SK-N-SH (cell line): Measurements from ENCODE around the gene CUL7. TPM values are rescaled to one million over a fixed set of nuclear protein-coding genes. Genes with fewer than 3 reads are reported as not detected.
A peak's percentile ranks its signal among the peaks of the same experiment; 100 is the strongest.

Experiments
- CTCF ChIA-PET: fragments of 300-600, 350-600 bp; formaldehyde crosslinking; extraction: SDS; loops from one replicate; lab custom pipeline; 2021; lab: Yijun Ruan, JAX
- POLR2A ChIA-PET: fragments of 350-600 bp; sonication (Branson Sonifier 250); formaldehyde crosslinking; extraction: SDS; loops from one replicate; lab custom pipeline; 2020; ENCODE audit warnings: antibody characterized with exemption, inconsistent platforms; lab: Yijun Ruan, JAX
- DNase-seq: peaks from one replicate; pipeline ENCODE4 v3.0.0; 2012
- H2AFZ ChIP-seq: fragments of 200-600 bp; sonication (generic); 2 replicates; pipeline ENCODE4 v1.8.1; 2016; ENCODE audit warnings: antibody characterized with exemption, mild to moderate bottlenecking, low read depth
- H3F3A ChIP-seq: fragments of 200-600 bp; sonication (generic); replicated peaks from 2 replicates; pipeline ENCODE3; 2016; ENCODE audit warnings: antibody characterized with exemption, mild to moderate bottlenecking; ENCODE audit not compliant: insufficient read depth
- H3K27ac ChIP-seq, 2 experiments: fragments of 200-500 bp in 1 of 2; fragments of 200-600 bp in 1 of 2; sonication (Bioruptor generic) in 1 of 2; sonication (generic), shearing (Covaris generic) in 1 of 2; 2 replicates each; pipeline versions ENCODE4 v1.5.1 to v1.6.1; 2014 to 2016; ENCODE audit warnings: low read depth in 2 of 2, inconsistent platforms in 1 of 2, low read length in 1 of 2, mild to moderate bottlenecking in 1 of 2, mixed read lengths in 1 of 2
- H3K27me3 ChIP-seq: fragments of 200-600 bp; sonication (generic), shearing (Covaris generic); 2 replicates; pipeline ENCODE4 v1.6.1; 2016; ENCODE audit warnings: mixed run types; ENCODE audit not compliant: insufficient read depth
- H3K36me3 ChIP-seq, 2 experiments: fragments of 200-500 bp in 1 of 2; fragments of 200-600 bp in 1 of 2; sonication (Bioruptor generic) in 1 of 2; sonication (generic) in 1 of 2; replicated peaks in 1 of 2; 2 replicates each; pipeline versions ENCODE3 to v1.5.1; 2014 to 2016; ENCODE audit warnings: low read length in 1 of 2, mild to moderate bottlenecking in 1 of 2; ENCODE audit not compliant: insufficient read depth in 2 of 2, control insufficient read depth in 1 of 2
- H3K4me1 ChIP-seq, 2 experiments: fragments of 200-500 bp in 1 of 2; fragments of 200-600 bp in 1 of 2; sonication (Bioruptor generic) in 1 of 2; sonication (generic), shearing (Covaris generic) in 1 of 2; 2 replicates each; pipeline versions ENCODE4 v1.5.1 to v1.6.1; 2014 to 2016; ENCODE audit warnings: low read depth in 1 of 2, low read length in 1 of 2, mixed run types in 1 of 2; ENCODE audit not compliant: insufficient read depth in 2 of 2, control insufficient read depth in 1 of 2
- H3K4me2 ChIP-seq: fragments of 200-600 bp; sonication (generic), shearing (Covaris generic); 2 replicates; pipeline ENCODE4 v1.6.1; 2017; ENCODE audit warnings: mixed run types
- H3K4me3 ChIP-seq, 2 experiments: fragments of 200-500 bp in 1 of 2; fragments of 200-600 bp in 1 of 2; sonication (Bioruptor generic) in 1 of 2; sonication (generic), shearing (Covaris generic) in 1 of 2; 2 replicates each; pipeline versions ENCODE4 v1.5.1 to v1.8.1; 2014 to 2016; ENCODE audit warnings: low read depth in 2 of 2, inconsistent platforms in 1 of 2, low read length in 1 of 2, mild to moderate bottlenecking in 1 of 2, mixed read lengths in 1 of 2, moderate library complexity in 1 of 2
- H3K79me2 ChIP-seq: fragments of 200-600 bp; sonication (generic); 2 replicates; pipeline ENCODE4 v1.8.1; 2017; ENCODE audit warnings: mild to moderate bottlenecking; ENCODE audit not compliant: insufficient read depth
- H3K9ac ChIP-seq: fragments of 200-600 bp; sonication (generic); 2 replicates; pipeline ENCODE4 v1.6.1; 2017; ENCODE audit warnings: mixed run types
- H3K9me2 ChIP-seq: fragments of 200-600 bp; sonication (generic); 2 replicates; pipeline ENCODE4 v1.6.1; 2017; ENCODE audit warnings: mixed run types
- H3K9me3 ChIP-seq: fragments of 200-600 bp; sonication (generic); 2 replicates; pipeline ENCODE4 v1.6.1; 2017; ENCODE audit warnings: mixed run types, mild to moderate bottlenecking, moderate library complexity
- H4K20me1 ChIP-seq: fragments of 200-600 bp; sonication (generic); 2 replicates; pipeline ENCODE4 v1.6.1; 2017; ENCODE audit warnings: mild to moderate bottlenecking, mixed run types; ENCODE audit not compliant: insufficient read depth
- CHD2 ChIP-seq: fragments of 150-350 bp; IDR thresholded peaks from 2 replicates; pipeline ENCODE4 v1.6.1; 2018; ENCODE audit warnings: low read length; ENCODE audit not compliant: partially characterized antibody
- EP300 ChIP-seq, 2 experiments: IDR thresholded peaks; 2 replicates each; pipeline versions ENCODE4 v1.4.0 to v1.6.1; 2012; ENCODE audit warnings: borderline replicate concordance in 1 of 2, low read depth in 1 of 2, low read length in 1 of 2
- EZH2phosphoT487 ChIP-seq: fragments of 200-600 bp; sonication (generic); IDR thresholded peaks from 2 replicates; pipeline ENCODE4 v1.6.1; 2017; ENCODE audit warnings: low read depth, mixed run types, mild to moderate bottlenecking, antibody characterized with exemption, moderate library complexity, borderline replicate concordance
- FOSL2 ChIP-seq: IDR thresholded peaks from 2 replicates; pipeline ENCODE4 v1.4.0; 2012; ENCODE audit warnings: low read depth, mild to moderate bottlenecking, moderate library complexity, borderline replicate concordance
- FOXJ3 ChIP-seq: sonication (generic); formaldehyde crosslinking; IDR thresholded peaks from 2 replicates; pipeline ENCODE4 v1.5.1; 2020; ENCODE audit warnings: mild to moderate bottlenecking, missing genetic modification reagents
- FOXM1 ChIP-seq: IDR thresholded peaks from 2 replicates; pipeline ENCODE4 v1.4.0; 2012; ENCODE audit warnings: low read depth, mild to moderate bottlenecking
- GATA2 ChIP-seq: sonication (generic); formaldehyde crosslinking; IDR thresholded peaks from 2 replicates; pipeline ENCODE4 v1.5.0; 2020; ENCODE audit warnings: mild to moderate bottlenecking, missing genetic modification reagents
- MAX ChIP-seq: IDR thresholded peaks from 2 replicates; pipeline ENCODE4 v1.4.0; 2012; ENCODE audit warnings: low read depth
- MEF2A ChIP-seq: IDR thresholded peaks from 2 replicates; pipeline ENCODE4 v1.4.0; 2012; ENCODE audit warnings: low read depth, borderline replicate concordance
- MXI1 ChIP-seq: IDR thresholded peaks from 2 replicates; pipeline ENCODE4 v1.6.1; 2012; ENCODE audit warnings: mild to moderate bottlenecking, low read depth, low read length, improper control_type of control experiment
- NFIC ChIP-seq: IDR thresholded peaks from 2 replicates; pipeline ENCODE4 v1.4.0; 2012; ENCODE audit warnings: borderline replicate concordance
- NRF1 ChIP-seq: IDR thresholded peaks from 2 replicates; pipeline ENCODE4 v1.6.1; 2012; ENCODE audit warnings: low read depth, mild to moderate bottlenecking, low read length
- POLR2AphosphoS5 ChIP-seq: IDR thresholded peaks from 2 replicates; pipeline ENCODE4 v1.6.1; 2012; ENCODE audit warnings: low read depth, low read length
- RXRA ChIP-seq: IDR thresholded peaks from 2 replicates; pipeline ENCODE4 v1.4.0; 2012; ENCODE audit warnings: low read depth, mild to moderate bottlenecking, borderline replicate concordance
- TCF12 ChIP-seq: IDR thresholded peaks from 2 replicates; pipeline ENCODE4 v1.4.0; 2012
- TEAD4 ChIP-seq: IDR thresholded peaks from 2 replicates; pipeline ENCODE4 v1.4.0; 2012; ENCODE audit warnings: mild to moderate bottlenecking, borderline replicate concordance; ENCODE audit not compliant: insufficient read depth
- YY1 ChIP-seq: IDR thresholded peaks from 2 replicates; pipeline ENCODE4 v1.4.0; 2012; ENCODE audit warnings: low read depth, mild to moderate bottlenecking
- ZBTB33 ChIP-seq: IDR thresholded peaks from 2 replicates; pipeline ENCODE4 v1.4.0; 2012; ENCODE audit warnings: low read depth, borderline replicate concordance
- WGBS: methylation state at CpG from one replicate; pipeline ENCODE4 v1.1.6; 2017; ENCODE audit warnings: low lambda C conversion rate; 5-methylcytosine and 5-hydroxymethylcytosine counted together
- polyA plus RNA-seq, 3 experiments: library from polyadenylated mRNA; depleted of rRNA; stranded (reverse); fragments of >200 nt; gene quantifications; 2 replicates each; pipeline ENCODE4 v1.2.3, GENCODE V29; 2012
- TF ChIP-seq, protein P1 (sequence below): fragments of 150-350 bp; IDR thresholded peaks from 2 replicates; pipeline ENCODE4 v1.6.1; 2016; ENCODE audit warnings: mild to moderate bottlenecking, low read depth, low read length
- TF ChIP-seq, protein P2 (sequence below): IDR thresholded peaks from 2 replicates; pipeline ENCODE4; 2012

The CUL7 gene
- polyA plus RNA-seq, 1 of the 3 experiments (the other 2 are of a cell fraction) = 46.9 TPM

- Histone ChIP-seq H3K9ac (peak overlapping the region; percentile 11; the same call in 1 of the 2 replicates), H3K79me2 (peaks cover 100% of the 10 kb centered on the region), H3K36me3 (no peaks in the 10 kb centered on the region), H3K4me2 (peak overlapping the region; percentile 51; the same call in 1 of the 2 replicates), H3F3A (peaks cover 25% of the 10 kb centered on the region), H3K9me3 (no peaks in the 10 kb centered on the region), H2AFZ (0 out of 2 replicates have a peak overlapping the region, but pooled peaks have one; percentile 21), H3K9me2 (no peaks in the 10 kb centered on the region), H3K27ac (peak overlapping the region in 1 of 2 experiments; percentile 51; a peak in 2 of 4 replicates), H3K27me3 (no peaks in the 10 kb centered on the region), H3K4me3 (no peak overlapping the region; a peak in 1 of 4 replicates), H3K4me1 (peaks cover 26 to 59% of the 10 kb centered on the region in 2 experiments), H4K20me1 (peaks cover 15% of the 10 kb centered on the region)
- TF ChIP-seq FOXJ3 (CRISPR knock-in tag) (no peak), EP300 (IDR thresholded peaks at IDR 0.05; ENCODE audit: borderline replicate concordance in 1 of 2, low read depth in 1 of 2, low read length in 1 of 2) (0 out of 4 replicates have a peak, but pooled peaks of 1 of the 2 experiments have one; percentile 5), TCF12 (peak; percentile 24; the same call in 1 of the 2 replicates), FOSL2 (peak; percentile 53; the same call in 1 of the 2 replicates), GATA2 (CRISPR knock-in tag) (no peak), TEAD4 (no peak), NRF1 (no peak)
- TF ChIP-seq, protein P1, sequence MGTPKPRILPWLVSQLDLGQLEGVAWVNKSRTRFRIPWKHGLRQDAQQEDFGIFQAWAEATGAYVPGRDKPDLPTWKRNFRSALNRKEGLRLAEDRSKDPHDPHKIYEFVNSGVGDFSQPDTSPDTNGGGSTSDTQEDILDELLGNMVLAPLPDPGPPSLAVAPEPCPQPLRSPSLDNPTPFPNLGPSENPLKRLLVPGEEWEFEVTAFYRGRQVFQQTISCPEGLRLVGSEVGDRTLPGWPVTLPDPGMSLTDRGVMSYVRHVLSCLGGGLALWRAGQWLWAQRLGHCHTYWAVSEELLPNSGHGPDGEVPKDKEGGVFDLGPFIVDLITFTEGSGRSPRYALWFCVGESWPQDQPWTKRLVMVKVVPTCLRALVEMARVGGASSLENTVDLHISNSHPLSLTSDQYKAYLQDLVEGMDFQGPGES = no peak
- TF ChIP-seq, protein P2, sequence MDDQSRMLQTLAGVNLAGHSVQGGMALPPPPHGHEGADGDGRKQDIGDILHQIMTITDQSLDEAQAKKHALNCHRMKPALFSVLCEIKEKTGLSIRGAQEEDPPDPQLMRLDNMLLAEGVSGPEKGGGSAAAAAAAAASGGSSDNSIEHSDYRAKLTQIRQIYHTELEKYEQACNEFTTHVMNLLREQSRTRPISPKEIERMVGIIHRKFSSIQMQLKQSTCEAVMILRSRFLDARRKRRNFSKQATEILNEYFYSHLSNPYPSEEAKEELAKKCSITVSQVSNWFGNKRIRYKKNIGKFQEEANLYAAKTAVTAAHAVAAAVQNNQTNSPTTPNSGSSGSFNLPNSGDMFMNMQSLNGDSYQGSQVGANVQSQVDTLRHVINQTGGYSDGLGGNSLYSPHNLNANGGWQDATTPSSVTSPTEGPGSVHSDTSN = peak; percentile 58
- no peak for DNase-seq
- ChIA-PET CTCF (interaction anchor here (2.4 kb wide), 1 partner anchor 52 kb away, joined by 8 read pairs; no protein-coding TSS in a partner anchor), POLR2A (no interaction called here)
- 62% methylated on average over 10 of the region's 10 CpGs for WGBS
These were observed 37.9 kb upstream of the CUL7 start for GRCh38 chr6:43091436-43091991.

- ChIA-PET POLR2A (no interaction called here), CTCF (interaction anchor here (0.8 to 2.4 kb wide), 3 partner anchors 22 to 52 kb away, joined by 3 to 8 read pairs (median 5); no protein-coding TSS in a partner anchor)
- H3K36me3 ChIP-seq = no peaks in the 10 kb centered on the region
- DNase-seq = no peak
- no peaks in the 10 kb centered on the region for H3K27me3 ChIP-seq
- peaks cover 17% of the 10 kb centered on the region for H4K20me1 ChIP-seq
- no peak overlapping the region; a peak in 1 of 4 replicates for H3K4me3 ChIP-seq
- no peak overlapping the region for H2AFZ ChIP-seq
- H3F3A ChIP-seq = peaks cover 20% of the 10 kb centered on the region
- no peaks in the 10 kb centered on the region for H3K9me2 ChIP-seq
- H3K9ac ChIP-seq = 0 out of 2 replicates have a peak overlapping the region, but pooled peaks have one; percentile 11
- H3K4me1 ChIP-seq = peaks cover 21 to 54% of the 10 kb centered on the region in 2 experiments
- peak overlapping the region; percentile 64; the same call in 1 of the 2 replicates for H3K4me2 ChIP-seq
- H3K27ac ChIP-seq = peak overlapping the region in 1 of 2 experiments; percentile 51; a peak in 3 of 4 replicates
- H3K9me3 ChIP-seq = no peaks in the 10 kb centered on the region
- H3K79me2 ChIP-seq = peaks cover 100% of the 10 kb centered on the region
- WGBS = 95% methylated on average over 4 of the region's 5 CpGs
- TF ChIP-seq RXRA (no peak), MEF2A (no peak), ZBTB33 (no peak), POLR2AphosphoS5 (no peak), NFIC (no peak), YY1 (no peak), MAX (no peak), MXI1 (no peak), GATA2 (CRISPR knock-in tag) (no peak), CHD2 (no peak), FOXM1 (no peak), EZH2phosphoT487 (no peak), NRF1 (no peak)
- TF ChIP-seq, protein P2 = no peak
These were observed 37.4 kb upstream of the CUL7 start for GRCh38 chr6:43091020-43091419.
